OCI-LY7 (cell line): ENCODE measurements around the gene APLN.

Experiments used
- EZH2phosphoT487 ChIP-seq: fragments of 200-600 bp; sonication (generic); IDR thresholded peaks from 2 replicates; pipeline ENCODE4 v1.6.1; 2018; ENCODE audit warnings: low read depth, borderline replicate concordance, mild to moderate bottlenecking, mixed run types, antibody characterized with exemption, low read length, moderate library complexity, mixed read lengths
- TF ChIP-seq, protein P1 (sequence below): fragments of 200-600 bp; sonication (generic); conservative IDR thresholded peaks from 2 replicates; pipeline ENCODE4 v1.5.1; 2014; ENCODE audit warnings: mild to moderate bottlenecking, antibody characterized with exemption, low read length, moderate library complexity, mixed read lengths

DNA sequence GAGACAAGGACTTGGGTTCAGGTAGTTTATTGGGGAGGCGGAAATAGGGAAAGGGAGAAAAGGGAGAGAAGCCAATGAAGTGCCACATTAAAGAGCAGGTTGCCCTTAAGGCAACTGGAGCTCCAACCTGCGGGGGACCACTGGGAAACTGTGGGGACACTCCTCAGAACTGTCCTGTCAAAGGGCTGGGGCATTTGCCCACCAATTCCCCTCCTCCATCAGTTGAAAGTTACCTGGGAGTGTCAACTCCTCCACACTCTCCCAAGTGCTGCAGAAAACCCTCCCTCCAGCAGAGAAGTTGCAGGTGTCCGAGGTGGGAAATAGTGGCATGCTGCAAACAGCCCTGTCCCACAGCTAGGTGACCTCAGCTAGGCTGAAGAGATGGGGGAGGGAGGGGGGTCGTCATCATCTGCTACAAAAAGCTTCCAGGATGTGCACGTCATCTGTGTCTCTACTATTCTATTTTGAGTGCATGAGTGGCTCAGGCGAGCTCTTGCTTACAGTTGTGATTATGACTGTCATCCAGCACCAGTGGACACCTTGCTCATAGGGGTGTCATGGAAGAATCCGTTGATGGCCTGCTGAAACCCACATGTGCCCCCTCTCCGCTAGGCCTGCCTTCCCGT, 42.6 kb upstream of the APLN start:
- TF ChIP-seq, protein P1, sequence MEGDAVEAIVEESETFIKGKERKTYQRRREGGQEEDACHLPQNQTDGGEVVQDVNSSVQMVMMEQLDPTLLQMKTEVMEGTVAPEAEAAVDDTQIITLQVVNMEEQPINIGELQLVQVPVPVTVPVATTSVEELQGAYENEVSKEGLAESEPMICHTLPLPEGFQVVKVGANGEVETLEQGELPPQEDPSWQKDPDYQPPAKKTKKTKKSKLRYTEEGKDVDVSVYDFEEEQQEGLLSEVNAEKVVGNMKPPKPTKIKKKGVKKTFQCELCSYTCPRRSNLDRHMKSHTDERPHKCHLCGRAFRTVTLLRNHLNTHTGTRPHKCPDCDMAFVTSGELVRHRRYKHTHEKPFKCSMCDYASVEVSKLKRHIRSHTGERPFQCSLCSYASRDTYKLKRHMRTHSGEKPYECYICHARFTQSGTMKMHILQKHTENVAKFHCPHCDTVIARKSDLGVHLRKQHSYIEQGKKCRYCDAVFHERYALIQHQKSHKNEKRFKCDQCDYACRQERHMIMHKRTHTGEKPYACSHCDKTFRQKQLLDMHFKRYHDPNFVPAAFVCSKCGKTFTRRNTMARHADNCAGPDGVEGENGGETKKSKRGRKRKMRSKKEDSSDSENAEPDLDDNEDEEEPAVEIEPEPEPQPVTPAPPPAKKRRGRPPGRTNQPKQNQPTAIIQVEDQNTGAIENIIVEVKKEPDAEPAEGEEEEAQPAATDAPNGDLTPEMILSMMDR = no peak
- TF ChIP-seq EZH2phosphoT487 = no peak
